Stimulated activated CD4-positive, alpha-beta T cell treated with anti-CD3 and anti-CD28 coated beads, Interleukin-1b, Interleukin-23, amount 100 ng/mL, for 4 hours (primary cell): Measurements from ENCODE around the gene BICC1.

Source experiments
- DNase-seq, 2 donors: peaks; one replicate each; pipeline ENCODE4 v3.0.0-alpha.2; 2020; ENCODE audit warnings: low read depth in 2 of 2

BICC1 gene

DNA sequence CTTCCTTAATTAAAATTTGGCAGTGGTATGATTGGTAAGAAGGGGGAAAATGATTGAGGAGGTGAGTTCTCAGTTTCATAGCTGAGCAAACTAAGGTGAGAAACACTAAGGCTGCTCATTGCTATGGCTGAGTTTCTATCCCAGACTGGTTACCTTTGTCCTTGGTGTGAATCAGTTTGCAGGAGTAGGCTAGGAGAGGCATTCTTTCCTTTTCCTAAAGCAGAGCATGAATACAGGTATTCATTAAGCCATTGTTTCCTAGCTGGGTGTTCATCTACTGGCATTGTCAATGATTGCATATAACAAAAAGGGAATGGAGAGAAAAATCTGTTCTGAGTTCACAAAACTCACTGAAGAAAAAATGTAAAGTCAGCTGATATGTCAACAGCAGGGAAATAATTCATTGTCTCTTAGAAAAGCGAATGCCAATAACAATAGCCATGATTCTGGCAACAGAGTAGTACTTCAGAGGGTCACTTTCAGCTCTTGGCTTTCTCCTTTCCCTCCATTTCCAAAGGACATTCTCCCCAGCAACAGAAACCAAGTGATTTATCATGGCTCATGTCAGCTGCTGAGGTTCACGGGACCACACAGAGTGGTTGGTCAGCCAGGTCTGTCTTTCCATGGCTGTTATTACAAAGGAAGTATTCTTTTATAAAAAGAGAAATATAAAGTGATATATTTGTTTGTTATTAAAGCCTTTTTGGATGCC lies 234.0 kb downstream of the BICC1 start:
- DNase-seq: no peak

DNA sequence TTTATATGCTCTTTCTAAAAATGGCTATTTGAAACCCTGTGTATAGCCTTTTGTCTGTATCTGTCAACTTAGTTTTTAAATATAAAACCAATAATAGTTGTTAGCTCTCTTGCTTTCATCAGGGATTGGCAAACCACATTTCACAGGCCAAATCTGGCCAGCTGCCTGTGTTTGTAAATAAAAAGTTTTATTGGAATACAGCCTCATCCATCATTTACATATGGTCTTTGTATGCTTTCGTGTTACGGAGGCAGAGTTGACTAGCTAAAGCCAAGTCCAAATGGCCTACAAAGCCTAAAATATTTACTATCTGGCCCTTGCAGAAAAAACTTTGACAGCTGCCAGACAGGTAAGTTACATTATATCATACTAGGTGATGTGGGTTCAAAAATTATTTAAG lies 235.0 kb downstream of the BICC1 start:
- no peak for DNase-seq

DNA sequence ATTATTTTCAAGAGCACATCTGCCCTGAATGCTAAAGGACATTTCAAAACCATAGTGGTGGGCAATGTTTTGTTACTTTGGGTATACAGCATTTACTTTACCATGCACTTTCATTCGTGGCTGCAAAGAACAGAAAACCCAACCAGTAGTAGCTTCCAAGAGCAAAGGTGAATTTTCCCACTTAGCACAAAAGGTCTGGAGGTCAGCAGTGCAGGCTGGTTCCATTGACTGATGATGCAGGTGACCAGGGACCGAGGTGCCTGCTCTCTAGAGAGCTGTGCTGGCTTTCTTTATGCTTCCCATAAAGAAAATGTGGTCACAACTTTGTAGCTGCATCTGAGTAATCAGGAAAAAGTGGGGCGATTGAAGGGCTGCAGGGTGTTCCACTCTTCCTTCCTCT lies 240.0 kb downstream of the BICC1 start:
- no peak for DNase-seq

DNA sequence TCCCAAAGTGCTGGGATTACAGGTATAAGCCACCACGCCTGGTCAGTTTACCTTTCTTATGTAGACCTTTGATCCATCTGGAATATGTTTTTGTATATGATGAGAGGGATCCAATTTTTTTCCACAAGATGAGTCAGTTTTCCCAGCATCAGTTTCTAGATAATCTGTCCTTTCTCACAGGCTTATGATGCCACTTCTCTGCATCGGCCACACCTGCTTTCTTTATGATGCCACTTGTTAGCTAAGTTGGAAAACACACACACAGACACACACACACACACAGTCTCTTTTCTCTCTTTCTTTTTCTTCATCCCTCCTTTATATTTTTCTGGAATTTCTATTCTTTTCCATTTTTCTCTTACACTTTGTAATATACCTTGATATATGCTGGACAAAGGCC lies 240.8 kb downstream of the BICC1 start:
- DNase-seq: no peak

DNA sequence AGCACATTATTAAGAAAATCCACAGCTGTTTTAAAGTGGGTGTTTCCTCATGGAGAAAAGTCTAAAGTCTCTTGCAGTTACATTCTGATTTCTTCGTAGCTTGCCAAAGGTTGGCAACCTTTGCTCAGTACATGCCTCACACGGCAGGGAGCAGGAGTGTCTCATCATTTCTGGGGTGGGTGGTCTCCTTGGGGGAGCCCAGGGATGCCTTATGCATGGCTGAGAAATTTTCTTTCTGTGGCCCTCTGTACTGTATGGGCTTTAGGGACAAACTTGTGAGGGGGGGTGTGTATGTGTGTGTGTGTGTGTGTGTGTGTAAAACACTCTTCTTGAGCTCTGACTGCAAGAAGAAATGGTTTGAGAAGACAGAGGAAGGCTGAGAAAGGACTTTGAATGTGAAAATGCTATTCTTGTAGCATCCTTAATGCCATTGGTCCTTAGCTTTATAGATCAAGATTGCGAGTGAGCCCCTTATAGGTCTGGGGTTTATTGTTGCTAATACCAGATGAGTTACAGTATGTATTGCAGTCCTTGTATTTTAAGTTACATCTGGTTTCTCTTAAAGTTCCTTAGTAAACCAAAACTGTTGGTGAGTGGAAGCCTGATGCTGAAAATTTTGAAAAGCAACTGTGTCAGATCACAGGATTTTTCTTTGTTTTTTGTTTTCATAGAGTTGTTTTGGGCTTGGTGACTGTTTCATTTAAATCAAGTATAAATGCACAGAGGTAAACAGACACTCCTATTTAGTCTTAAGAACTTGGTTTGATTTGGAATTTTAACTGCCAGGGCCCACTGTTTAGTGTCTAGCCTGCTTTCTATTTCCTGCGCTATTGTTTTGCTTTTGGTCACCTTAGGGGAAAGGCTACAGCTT lies 242.0 kb downstream of the BICC1 start:
- no peak for DNase-seq

DNA sequence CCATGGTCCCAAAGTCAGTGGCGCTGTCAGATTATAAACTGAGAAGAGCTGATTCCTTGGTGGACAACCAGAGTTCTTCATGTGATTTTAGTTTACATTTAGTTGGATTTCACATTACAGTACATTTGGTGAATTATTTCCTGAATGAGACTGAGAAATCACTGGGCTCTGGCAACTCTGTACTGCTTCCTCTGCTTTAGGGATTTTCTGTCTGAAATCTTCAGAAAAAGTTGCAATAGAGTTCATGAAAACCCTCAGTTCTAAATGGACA lies 242.6 kb downstream of the BICC1 start:
- DNase-seq: no peak

DNA sequence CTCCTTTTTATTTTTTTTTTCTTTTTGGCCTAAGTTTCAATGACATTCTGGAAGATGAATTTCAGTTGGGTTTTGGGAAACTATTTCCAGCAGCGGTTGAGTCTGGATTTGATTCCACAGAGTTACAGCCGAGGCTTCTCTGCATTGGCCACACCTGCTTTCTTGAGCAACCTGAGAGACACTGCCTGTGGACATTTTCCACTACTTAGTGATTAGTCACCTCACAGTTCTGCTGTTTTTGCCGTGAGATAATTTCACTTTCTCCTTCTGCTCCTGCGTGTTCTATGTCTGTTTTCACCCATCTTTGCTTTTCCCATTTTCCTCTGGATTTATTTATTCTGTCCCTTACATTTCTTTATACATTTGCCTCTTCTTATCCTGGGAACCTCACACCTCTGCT lies 243.0 kb downstream of the BICC1 start:
- DNase-seq: no peak

DNA sequence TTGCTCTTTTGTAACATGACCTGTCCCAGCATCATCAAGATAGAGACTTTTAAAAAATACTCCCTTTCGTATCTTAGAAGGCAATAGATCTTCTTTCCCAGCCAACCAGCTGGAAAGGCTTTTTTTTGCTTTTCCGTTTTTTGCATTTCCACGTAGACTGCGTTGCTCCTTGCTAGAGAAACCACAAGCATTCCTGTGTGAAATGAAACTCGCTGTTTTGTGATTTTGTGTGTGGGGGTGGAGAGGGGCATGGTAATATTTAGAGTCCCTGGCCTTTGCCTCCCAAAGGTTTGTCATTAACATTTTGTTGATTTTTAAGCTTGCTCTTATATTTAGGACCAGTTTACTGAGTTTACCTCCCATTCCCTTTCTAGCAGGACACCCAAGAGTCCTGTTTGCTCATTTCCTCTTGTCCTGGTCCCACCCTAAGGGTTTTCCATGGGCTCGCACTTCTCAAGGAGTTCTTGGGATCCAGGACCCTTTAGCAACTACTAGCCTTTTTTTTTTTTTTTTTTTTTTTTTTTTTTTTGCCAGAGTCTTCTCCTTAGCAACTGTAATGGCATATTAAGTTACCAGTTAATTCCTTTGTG lies 243.6 kb downstream of the BICC1 start:
- DNase-seq: no peak

DNA sequence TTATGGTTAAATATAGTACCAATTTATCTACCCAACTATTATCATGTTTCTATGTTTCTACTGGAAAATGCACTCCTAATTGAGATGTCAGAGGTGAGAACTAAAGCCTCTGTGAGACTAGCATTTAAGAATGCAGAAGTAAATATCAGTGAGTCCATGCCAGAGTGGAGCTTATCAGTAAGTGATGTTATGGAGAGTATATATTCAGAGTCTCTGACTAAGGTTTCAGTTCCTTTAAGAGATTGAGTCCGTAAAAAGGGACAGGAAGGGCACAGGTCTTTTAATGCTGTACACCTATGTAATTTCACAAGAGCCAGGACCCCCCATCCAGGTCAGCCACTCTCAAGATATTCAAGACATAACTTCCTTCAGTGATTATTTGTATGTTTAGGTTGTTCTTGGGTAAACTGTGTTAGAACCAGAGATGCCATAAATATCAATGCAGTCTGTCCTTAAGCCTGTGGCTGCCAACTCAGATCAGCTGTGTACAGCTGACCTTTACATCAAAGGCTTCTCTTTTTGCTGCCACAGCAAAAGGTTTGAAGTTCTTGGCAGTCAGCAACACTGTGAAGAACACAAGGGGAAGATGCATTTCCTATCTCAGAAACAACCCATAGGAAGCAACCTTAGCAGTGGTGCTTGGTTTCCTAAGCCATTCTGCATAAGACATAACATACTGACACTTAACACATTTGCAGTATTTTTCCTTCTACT lies 244.8 kb downstream of the BICC1 start:
- no peak for DNase-seq

DNA sequence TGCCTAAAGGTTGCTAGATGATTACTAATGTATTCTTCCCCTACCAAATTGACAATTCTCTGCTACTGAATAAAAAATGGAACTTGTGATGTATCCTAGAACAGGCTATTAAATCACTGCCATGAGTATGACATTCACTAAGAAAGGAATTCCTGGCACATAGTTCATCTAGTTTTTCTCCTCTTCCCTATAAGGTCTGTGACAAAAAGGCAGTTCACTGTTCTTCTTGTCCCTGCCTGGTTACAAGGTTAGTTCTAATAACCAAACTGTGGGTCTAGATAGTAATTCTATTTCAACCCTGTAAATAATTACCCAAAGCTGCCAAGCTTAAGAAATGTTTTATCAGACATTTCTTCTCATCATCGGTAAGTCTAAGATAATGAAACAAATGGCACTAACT lies 245.6 kb downstream of the BICC1 start:
- no peak for DNase-seq

DNA sequence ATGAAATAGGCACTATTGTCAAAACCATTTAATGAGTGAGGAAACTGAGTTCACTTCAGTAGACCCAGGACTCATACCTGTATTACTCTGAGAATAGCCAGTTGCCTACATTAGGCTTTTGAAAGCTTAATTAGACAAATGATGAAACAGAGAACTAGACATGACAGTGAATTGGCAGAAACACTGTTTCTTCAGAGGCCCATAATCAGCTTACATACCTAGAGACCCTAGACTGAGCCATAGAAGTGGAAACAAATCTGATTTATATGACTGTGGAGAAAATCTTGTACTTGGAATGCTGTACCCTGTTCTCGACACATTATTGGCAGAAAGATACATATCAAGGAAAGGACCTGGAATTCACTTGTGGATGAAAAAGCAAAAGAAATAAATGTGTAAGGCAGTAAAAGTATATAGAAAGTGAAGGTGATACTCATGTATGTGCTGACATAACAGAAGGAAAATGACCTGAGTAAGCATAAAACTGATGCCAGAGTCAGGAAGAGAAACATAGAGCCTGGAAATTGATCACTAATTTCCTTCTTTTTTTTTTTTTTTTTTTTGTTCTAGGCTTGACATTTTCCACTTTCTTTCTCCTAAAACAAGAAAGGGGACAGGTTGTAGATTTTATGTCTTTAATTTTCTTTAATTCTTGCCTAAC lies 251.5 kb downstream of the BICC1 start:
- no peak for DNase-seq

DNA sequence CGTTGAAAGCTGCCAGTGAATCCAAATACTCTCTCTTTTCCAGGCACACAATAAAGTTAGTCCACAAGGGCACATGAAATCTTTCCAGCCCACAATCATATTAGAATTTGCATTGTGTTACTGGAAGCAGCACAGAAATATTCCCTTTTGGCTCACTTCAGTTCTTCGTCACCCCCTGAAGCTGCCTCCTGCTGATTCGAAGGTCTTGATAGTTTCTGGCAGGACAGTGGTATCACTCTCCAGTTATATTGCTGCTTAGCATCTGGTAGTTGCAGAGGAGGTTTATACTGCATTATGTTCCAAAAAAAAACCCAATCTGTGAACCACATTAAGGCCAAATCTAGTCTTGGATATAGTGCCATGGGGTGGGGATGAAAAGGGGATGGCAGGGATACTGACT lies 253.2 kb downstream of the BICC1 start:
- no peak for DNase-seq

DNA sequence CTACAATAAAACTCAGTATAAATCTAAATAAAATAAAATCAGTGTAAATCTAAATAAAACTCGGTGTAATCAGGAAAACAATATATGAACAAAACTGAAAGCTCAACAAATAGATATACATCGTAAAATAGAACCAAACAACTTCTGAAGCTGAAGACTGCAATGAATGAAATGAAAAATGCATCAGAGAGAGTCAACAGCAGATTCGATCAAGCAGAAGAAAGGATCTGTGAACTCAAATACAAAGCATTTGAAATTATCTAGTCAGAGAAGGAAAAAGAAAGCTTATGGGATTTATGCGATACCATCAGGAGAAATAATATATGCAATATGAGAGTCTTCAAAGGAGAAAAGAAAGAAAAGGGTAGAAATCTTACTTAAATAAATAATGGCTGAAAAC lies 255.0 kb downstream of the BICC1 start:
- no peak for DNase-seq

DNA sequence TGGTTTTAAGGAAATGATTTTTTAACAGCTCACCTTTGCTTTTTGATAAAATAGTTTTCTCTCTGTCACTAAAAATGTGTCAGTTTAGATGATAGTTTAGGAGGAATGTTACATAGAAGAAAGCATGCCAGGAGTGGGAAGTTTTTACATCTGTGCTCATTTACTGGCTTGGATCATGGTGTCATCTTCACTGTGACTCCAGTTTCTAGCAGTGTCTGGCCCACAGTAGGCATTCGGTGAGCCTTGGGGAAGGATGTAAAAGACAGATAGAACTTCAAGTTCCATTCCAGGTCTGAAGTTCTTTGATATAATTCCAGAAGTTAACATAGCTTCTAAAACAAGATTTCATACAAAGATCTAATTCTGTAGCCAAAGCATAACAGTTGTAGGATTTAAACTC lies 259.2 kb downstream of the BICC1 start:
- DNase-seq: no peak

DNA sequence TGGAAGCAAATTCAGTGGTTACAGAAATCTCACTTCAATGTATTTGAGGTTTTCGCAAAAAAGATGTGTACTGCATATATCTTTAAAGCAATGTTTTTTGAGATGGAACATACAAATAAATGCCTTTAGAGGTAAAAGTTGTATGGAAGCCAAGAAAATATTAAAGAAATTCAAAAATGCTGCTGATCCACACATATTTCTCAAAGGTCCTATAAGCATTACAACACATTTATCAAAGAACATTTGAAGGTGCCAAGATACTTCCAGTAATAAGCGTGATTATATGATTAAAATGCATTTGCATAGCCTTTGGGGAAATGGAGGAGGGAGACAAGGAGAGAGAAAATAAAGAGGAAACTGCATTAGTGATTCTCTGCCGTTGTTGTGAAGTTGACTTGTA lies 260.1 kb downstream of the BICC1 start:
- DNase-seq: no peak

DNA sequence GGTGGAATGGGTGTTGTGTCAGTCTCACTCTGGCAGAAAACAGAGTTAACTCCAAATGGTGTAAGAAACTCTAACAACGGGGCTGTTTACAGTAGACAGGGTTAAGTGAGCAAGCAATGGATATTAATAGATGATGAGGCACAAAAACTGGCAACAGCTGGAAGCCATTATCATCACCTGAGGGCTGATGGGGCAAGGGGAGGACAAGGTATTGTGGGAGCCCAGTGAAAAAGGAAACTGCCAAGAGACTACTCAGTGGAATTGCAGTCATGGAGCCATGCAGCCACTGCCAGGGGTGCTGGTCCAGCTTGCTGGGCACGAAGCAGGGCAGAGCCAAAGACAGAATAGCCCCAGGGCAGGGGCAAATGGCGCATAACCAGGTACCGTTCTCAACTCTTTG lies 260.7 kb downstream of the BICC1 start:
- no peak for DNase-seq

DNA sequence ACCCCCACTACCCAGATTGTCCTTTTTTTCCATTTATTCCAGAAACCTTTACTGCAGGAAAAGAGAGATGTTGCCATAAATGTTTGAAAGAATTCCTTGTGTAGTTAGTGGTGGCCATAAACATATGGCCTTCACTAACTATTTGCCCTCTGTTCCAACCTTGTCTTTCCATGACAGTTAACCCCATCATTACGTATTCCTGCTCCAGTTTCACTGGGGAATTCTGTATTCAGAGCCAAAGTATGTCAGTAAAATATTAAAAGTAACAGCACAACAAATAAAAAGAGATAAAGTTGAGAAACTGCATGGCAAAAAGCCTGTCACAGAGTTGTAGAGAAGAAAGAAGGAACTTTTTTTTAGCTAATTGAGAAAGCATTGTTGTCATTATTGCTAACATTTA lies 261.3 kb downstream of the BICC1 start:
- no peak for DNase-seq

DNA sequence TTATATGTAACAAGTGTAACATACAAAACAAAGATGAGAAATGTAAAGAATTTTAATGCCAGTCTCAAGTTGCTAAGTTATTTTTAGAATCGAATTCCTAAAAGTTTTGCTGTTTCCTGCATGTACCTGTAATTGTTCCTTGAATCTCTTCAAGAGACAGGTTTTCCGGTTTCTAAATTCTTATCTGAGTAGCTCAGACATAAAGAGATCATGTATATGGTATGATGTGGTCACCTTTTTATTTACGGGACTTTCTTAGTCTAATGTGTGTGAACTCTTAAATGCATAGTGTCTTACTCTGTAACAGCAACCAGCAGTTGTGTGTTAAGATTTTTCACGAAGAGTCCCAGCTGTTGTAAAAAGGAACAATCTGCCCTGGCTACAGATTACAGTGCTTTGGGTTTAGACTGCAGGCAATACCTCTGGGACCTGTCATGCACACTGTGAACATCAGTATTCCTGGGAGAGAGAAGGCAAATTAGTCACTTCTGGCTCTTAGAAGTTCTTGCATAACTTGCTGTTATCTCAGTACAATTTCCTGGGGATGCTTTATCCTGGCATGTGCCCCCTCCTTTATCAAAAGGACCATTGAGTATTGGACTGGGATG lies 263.4 kb downstream of the BICC1 start:
- DNase-seq: no peak

DNA sequence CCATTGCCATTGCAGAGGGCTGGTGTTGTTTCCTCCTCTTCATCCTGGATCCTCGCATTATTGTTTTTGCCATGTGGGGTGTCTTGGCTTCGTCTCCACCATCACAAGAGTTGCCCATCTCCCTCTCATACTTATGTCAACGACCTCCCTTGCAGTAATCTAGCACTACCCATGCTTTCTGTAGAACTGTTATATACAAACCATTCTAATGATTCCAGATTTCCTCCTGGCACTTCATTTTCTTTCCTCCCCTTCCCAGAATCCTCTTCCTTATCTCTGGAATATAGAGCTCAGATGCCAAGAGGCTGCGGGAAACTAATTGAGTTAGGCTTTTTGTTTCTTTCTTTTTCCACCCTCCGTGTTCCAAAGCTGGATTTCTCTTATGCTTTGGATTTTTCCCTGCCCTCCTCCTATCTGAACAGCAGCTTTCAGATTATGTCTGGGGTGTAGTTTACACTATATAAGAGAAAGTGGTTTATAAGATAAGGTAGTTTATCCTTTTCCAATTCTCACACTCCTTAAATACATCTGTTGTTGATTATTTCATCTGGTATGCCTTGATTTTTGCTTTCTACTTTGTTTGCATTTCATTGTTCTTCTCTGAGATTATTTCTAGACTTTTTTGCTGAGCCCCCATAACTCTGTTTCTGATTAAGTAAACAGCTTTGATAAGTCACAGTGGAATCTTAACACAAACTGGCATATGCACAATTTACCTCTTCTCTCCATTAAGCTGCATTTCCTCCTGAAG lies 264.1 kb downstream of the BICC1 start:
- DNase-seq: no peak

DNA sequence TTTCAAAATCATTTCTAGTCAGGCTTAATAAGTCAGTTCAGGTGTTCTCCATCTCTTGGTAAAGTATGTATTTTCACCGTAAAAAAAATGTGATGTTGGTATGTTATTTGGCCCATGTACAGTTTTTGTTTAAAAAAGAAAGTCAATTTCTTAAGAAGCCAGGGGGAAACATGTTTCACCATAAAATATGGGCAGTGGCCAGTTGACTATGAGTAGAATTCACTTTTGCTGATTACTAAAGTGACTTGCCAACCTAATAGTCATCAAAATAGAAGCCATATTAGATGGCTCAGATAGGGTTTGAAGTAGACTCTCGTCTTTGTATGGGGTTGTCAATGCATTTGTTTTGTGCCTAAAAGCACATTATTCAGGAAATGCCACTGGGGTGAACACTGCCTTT lies 266.3 kb downstream of the BICC1 start:
- no peak for DNase-seq

DNA sequence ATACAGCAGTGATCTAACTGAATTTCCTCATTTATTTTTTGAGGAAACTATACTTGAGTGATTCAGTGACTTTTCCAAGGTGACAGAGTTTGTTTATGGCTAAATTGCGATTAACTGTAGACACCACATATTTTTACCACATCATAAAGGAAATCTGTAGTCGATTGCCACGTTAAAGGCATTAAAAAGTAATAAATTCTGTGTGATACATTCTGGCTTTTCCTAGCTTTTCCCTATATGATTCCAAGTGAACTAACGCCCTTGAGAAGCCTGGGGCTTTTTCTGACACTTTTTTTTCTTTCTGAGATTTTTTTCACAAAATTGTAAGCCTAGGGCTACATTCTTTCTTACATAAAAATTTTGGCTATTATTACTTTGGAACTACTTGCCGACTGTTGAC lies 266.9 kb downstream of the BICC1 start:
- DNase-seq: no peak
